Uterus (tissue), 2 donors: Measurements from ENCODE around the gene PHAF1.

Experiments used
- POLR2A ChIP-seq, 2 donors: fragments of 450-650 bp; IDR thresholded peaks; one replicate each; pipeline ENCODE4 v1.6.1; 2016; ENCODE audit warnings: antibody characterized with exemption in 2 of 2, mild to moderate bottlenecking in 1 of 2, moderate library complexity in 1 of 2
- TF ChIP-seq, protein P1 (sequence below), 4 experiments: fragments of 200-600 bp in 2 of 4; fragments of 450-650 bp in 2 of 4; sonication (generic) in 2 of 4; IDR thresholded peaks; one replicate each; pipeline ENCODE4 v1.5.1; 2016 to 2019; ENCODE audit warnings: antibody characterized with exemption in 4 of 4, mild to moderate bottlenecking in 2 of 4, moderate library complexity in 1 of 4

DNA sequence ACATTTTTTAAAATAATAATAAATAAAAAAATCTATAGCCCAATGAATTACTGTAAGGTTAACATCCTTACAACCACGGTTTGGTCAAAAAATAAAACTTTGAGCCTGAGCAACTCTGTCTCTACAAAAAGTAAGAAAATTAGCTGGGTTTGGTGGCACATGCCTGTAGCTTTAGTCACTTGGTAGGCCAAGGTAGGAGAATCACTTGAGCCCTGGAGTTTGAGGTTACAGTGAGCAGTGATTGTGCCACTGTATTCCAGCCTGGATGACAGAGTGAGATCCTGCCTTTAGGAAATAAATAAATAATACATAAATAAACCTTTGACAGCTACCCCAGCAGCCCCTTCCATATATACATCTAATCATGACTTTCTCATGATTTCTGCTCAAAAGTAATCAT, 26.9 kb upstream of the PHAF1 start:
- TF ChIP-seq, protein P1, sequence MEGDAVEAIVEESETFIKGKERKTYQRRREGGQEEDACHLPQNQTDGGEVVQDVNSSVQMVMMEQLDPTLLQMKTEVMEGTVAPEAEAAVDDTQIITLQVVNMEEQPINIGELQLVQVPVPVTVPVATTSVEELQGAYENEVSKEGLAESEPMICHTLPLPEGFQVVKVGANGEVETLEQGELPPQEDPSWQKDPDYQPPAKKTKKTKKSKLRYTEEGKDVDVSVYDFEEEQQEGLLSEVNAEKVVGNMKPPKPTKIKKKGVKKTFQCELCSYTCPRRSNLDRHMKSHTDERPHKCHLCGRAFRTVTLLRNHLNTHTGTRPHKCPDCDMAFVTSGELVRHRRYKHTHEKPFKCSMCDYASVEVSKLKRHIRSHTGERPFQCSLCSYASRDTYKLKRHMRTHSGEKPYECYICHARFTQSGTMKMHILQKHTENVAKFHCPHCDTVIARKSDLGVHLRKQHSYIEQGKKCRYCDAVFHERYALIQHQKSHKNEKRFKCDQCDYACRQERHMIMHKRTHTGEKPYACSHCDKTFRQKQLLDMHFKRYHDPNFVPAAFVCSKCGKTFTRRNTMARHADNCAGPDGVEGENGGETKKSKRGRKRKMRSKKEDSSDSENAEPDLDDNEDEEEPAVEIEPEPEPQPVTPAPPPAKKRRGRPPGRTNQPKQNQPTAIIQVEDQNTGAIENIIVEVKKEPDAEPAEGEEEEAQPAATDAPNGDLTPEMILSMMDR (IDR thresholded peaks at IDR 0.05) = no peak
- no peak for TF ChIP-seq POLR2A (IDR thresholded peaks at IDR 0.05)
